Heart right ventricle (tissue), 16 donors: ENCODE data around the gene ANKRD2. TPM values are rescaled to one million over a fixed set of nuclear protein-coding genes. Genes with fewer than 3 reads are reported as not detected.
A peak's percentile ranks its signal among the peaks of the same experiment; 100 is the strongest.

ENCODE experiments used
- ATAC-seq, 8 donors: fragments of 200-7000 bp; cut with Tn5 transposase; one replicate each; pipeline ENCODE4 v1.9.1; 2020; ENCODE audit warnings: mild to moderate bottlenecking in 8 of 8, moderate library complexity in 8 of 8, moderate number of reproducible peaks in 1 of 8
- DNase-seq, 2 donors: peaks; one replicate each; pipeline ENCODE4 v3.0.0-alpha.2; 2020
- H3K27ac ChIP-seq, 10 donors: fragments of 200-600 bp; sonication (generic) in 2 of 10; one replicate each; pipeline versions ENCODE4 v1.5.0 to v1.8.0; 2020 to 2022; ENCODE audit warnings: mild to moderate bottlenecking in 3 of 10
- H3K27me3 ChIP-seq, 7 donors: fragments of 200-600 bp; one replicate each; pipeline ENCODE4 v1.8.0; 2021 to 2022; ENCODE audit warnings: mild to moderate bottlenecking in 2 of 7
- H3K36me3 ChIP-seq, 9 donors: fragments of 200-600 bp; sonication (generic) in 1 of 9; one replicate each; pipeline versions ENCODE4 v1.5.0 to v1.8.0; 2020 to 2022; ENCODE audit warnings: mild to moderate bottlenecking in 2 of 9
- H3K4me1 ChIP-seq, 9 donors: fragments of 200-600 bp; sonication (generic) in 1 of 9; one replicate each; pipeline versions ENCODE4 v1.5.0 to v1.8.0; 2020 to 2022; ENCODE audit warnings: mild to moderate bottlenecking in 4 of 9
- H3K4me3 ChIP-seq, 10 donors: fragments of 200-600 bp; sonication (generic) in 2 of 10; one replicate each; pipeline versions ENCODE4 v1.5.0 to v1.8.0; 2020 to 2022; ENCODE audit warnings: mild to moderate bottlenecking in 7 of 10, moderate library complexity in 2 of 10
- H3K9me3 ChIP-seq, 11 donors: fragments of 200-600 bp in 10 of 11; sonication (generic) in 2 of 11; one replicate each; pipeline versions ENCODE4 v1.5.0 to v1.8.0; 2013 to 2022; ENCODE audit warnings: mild to moderate bottlenecking in 2 of 11, control low read depth in 1 of 11, moderate library complexity in 1 of 11
- CTCF ChIP-seq, 9 donors: fragments of 200-600 bp; sonication (generic) in 2 of 9; IDR thresholded peaks; one replicate each; pipeline versions ENCODE4 v1.5.0 to v1.8.0; 2021 to 2022; ENCODE audit warnings: antibody characterized with exemption in 9 of 9, mild to moderate bottlenecking in 5 of 9, moderate library complexity in 1 of 9
- WGBS, 2 donors: extraction: QIAGEN DNeasy Blood & Tissue Kit; methylation state at CpG; one replicate each; pipeline ENCODE4 v1.1.7; 2013; ENCODE audit warnings: inconsistent platforms in 1 of 2; 5-methylcytosine and 5-hydroxymethylcytosine counted together
- intact Hi-C, 10 donors: fragments of 100-400 bp; cut with DNase I; formaldehyde crosslinking; loops; one replicate each; pipeline versions ENCODE4 v1.11.1 to v1.14.2; 2022
- polyA plus RNA-seq, 2 donors: library from polyadenylated mRNA; stranded (reverse); fragments of 200-250 nt; gene quantifications; one replicate each; pipeline ENCODE4 v1.2.3, GENCODE V29; 2013
- total RNA-seq, 10 donors: library from RNA; stranded (reverse); fragmentation: NEBNext Ultra II Directional in 3 of 10; extraction: Animal tissue kit (Norgen Biotek cat#: 25700) in 3 of 10; gene quantifications; one replicate each; pipeline versions ENCODE4 v1.2.1 to v1.2.4, GENCODE V29; 2021 to 2023
- donor health status: Arrhythmogenic right ventricular cardiomyopathy.
- donor health status: ischemic (EF 13 %, LVEDD 7.1; RV severe dilation, severe dysfunction).
- donor health status: healthy with polysubstance abuse.
- donor health status: DM: no; HTN: yes; CAD: no.
- donor health status: DM: no; HTN: no; CAD: no.
- donor health status: ischemic (EF 25% LVEDD 6.9; RV normal size, moderate dysfunction).
- donor health status: ischemic (EF 25% LVEDD 5.7; RV mildly dilated, moderate dysfunction).
- donor health status: healthy.
- donor health status: DM: yes; HTN: yes; CAD: no.
- donor health status: Ischemic cardiomyopathy.
- donor health status: ischemic (EF 35%, LVEDD 5.7; RV mildly dilated, moderate dysfunction).
- donor health status: nonischemic (EF 11% LVEDD 7.7; RV severe dilation, severe dysfunction).
- donor health status: DM: yes; HTN: yes; CAD: no.
- donor health status: PGD.
- donor health status: ischemic (EF 29% LVEDD 5.4; RV normal size, mild dysfunction).
- donor health status: nonischemic (EF 23%, LVEDD 6.1; RV moderate dilation, normal function).

The ANKRD2 gene
- total and polyA plus RNA-seq, 12 donors, result 46.3 to 395 (median 167) TPM

GRCh38 chr10:97534746-97535367 lies 37.7 kb upstream of the ANKRD2 start:
- no peaks in the 10 kb centered on the region for H3K36me3 ChIP-seq
- no peak overlapping the region for H3K27ac ChIP-seq
- DNase-seq, result no peak
- ATAC-seq, result peak in 3 of 8 donors; percentile 10 to 31 (median 30)
- no peaks in the 10 kb centered on the region for H3K9me3 ChIP-seq
- no peaks in the 10 kb centered on the region for H3K27me3 ChIP-seq
- WGBS, 2 donors, result 78 to 80% methylated on average over 6 of the region's 6 CpGs
- TF ChIP-seq CTCF (IDR thresholded peaks at IDR 0.05), result peak in 8 of 9 donors; percentile 20 to 66 (median 44)
- intact Hi-C loops, result no loop called here
- H3K4me1 ChIP-seq, result peaks cover 2 to 21% (median 11%) of the 10 kb centered on the region in 9 donors
- no peak overlapping the region for H3K4me3 ChIP-seq

- no peak for ATAC-seq
- no peaks in the 10 kb centered on the region for H3K9me3 ChIP-seq
- intact Hi-C loops, result no loop called here
- H3K27ac ChIP-seq, result no peak overlapping the region
- 96 to 97% methylated on average over 5 of the region's 5 CpGs for WGBS, 2 donors
- no peak for DNase-seq
- H3K4me3 ChIP-seq, result no peak overlapping the region
- TF ChIP-seq CTCF (IDR thresholded peaks at IDR 0.05), result no peak
- no peaks in the 10 kb centered on the region for H3K36me3 ChIP-seq
- no peaks in the 10 kb centered on the region for H3K27me3 ChIP-seq
- H3K4me1 ChIP-seq, result peaks cover 5 to 45% (median 31%) of the 10 kb centered on the region in 9 donors
Measured at GRCh38 chr10:97537186-97537869, 35.3 kb upstream of the ANKRD2 start.

GRCh38 chr10:97538411-97538810 lies 34.2 kb upstream of the ANKRD2 start:
- no peak overlapping the region for H3K4me3 ChIP-seq
- intact Hi-C loops, result no loop called here
- H3K27me3 ChIP-seq, result no peaks in the 10 kb centered on the region
- H3K27ac ChIP-seq, result peak overlapping the region in 6 of 10 donors; percentile 26 to 97 (median 92)
- ATAC-seq (no peak), DNase-seq (no peak)
- peaks cover 15 to 56% (median 42%) of the 10 kb centered on the region in 9 donors for H3K4me1 ChIP-seq
- no peaks in the 10 kb centered on the region for H3K36me3 ChIP-seq
- no peaks in the 10 kb centered on the region for H3K9me3 ChIP-seq
- no peak for TF ChIP-seq CTCF (IDR thresholded peaks at IDR 0.05)
- WGBS, 2 donors, result 59 to 81% methylated on average over 4 of the region's 4 CpGs

GRCh38 chr10:97538839-97539238 lies 33.7 kb upstream of the ANKRD2 start:
- no peak for TF ChIP-seq CTCF (IDR thresholded peaks at IDR 0.05)
- H3K4me1 ChIP-seq, result peaks cover 19 to 61% (median 46%) of the 10 kb centered on the region in 9 donors

More at GRCh38 chr10:97538839-97539238, 33.7 kb upstream of the ANKRD2 start:
- Histone ChIP-seq H3K36me3 (no peaks in the 10 kb centered on the region), H3K9me3 (no peaks in the 10 kb centered on the region), H3K27ac (peak overlapping the region in 7 of 10 donors; percentile 85 to 97 (median 94)), H3K27me3 (no peaks in the 10 kb centered on the region), H3K4me3 (no peak overlapping the region)
- no peak for ATAC-seq
- 94 to 95% methylated on average over 4 of the region's 4 CpGs for WGBS, 2 donors
- intact Hi-C loops, result no loop called here
- DNase-seq, result no peak
